Natural killer cell (primary cell): ENCODE results near the gene OTOF. TPM values are rescaled to one million over a fixed set of nuclear protein-coding genes. Genes with fewer than 3 reads are reported as not detected.

Source experiments
- ATAC-seq, 3 donors: fragments of 150-1000 bp in 2 of 3; fragments of 200-7000 bp in 1 of 3; cut with Tn5 transposase; 1 replicate in 1 of 3; 2 replicates in 2 of 3; pipeline ENCODE4 v1.10.0; 2021; ENCODE audit warnings: mild to moderate bottlenecking in 2 of 3, moderate library complexity in 2 of 3
- DNase-seq, 2 donors: peaks; one replicate each; pipeline versions ENCODE4 v3.0.0 to v3.0.0-alpha.2; 2013 to 2021; ENCODE audit warnings: mixed read lengths in 1 of 2
- H3K27ac ChIP-seq: one replicate; pipeline ENCODE4 v1.5.1; 2013; ENCODE audit warnings: mild to moderate bottlenecking, low read length
- H3K27me3 ChIP-seq: one replicate; pipeline ENCODE4 v1.6.1; 2013; ENCODE audit warnings: low read length; ENCODE audit not compliant: control insufficient read depth, insufficient read depth
- H3K36me3 ChIP-seq: one replicate; pipeline ENCODE4 v1.6.1; 2013; ENCODE audit warnings: low read length; ENCODE audit not compliant: control insufficient read depth, insufficient read depth
- H3K4me1 ChIP-seq: one replicate; pipeline ENCODE4 v1.6.1; 2013; ENCODE audit warnings: low read length; ENCODE audit not compliant: control insufficient read depth, insufficient read depth
- H3K4me3 ChIP-seq: one replicate; pipeline ENCODE4 v1.5.1; 2013; ENCODE audit warnings: low read length
- H3K9me3 ChIP-seq: one replicate; pipeline ENCODE4 v1.6.1; 2013; ENCODE audit warnings: low read length; ENCODE audit not compliant: control insufficient read depth, insufficient read depth
- H3K27ac Mint-ChIP-seq, 2 donors: one replicate each; pipeline ENCODE4 v1.8.0; 2022; ENCODE audit warnings: mild to moderate bottlenecking in 2 of 2, mixed read lengths in 2 of 2, moderate library complexity in 1 of 2
- H3K27me3 Mint-ChIP-seq, 2 donors: one replicate each; pipeline ENCODE4 v1.8.0; 2022; ENCODE audit warnings: low read depth in 2 of 2, mixed read lengths in 2 of 2
- H3K36me3 Mint-ChIP-seq: one replicate; pipeline ENCODE4 v1.8.0; 2022; ENCODE audit warnings: mixed read lengths
- H3K4me1 Mint-ChIP-seq, 2 donors: one replicate each; pipeline ENCODE4 v1.8.0; 2022; ENCODE audit warnings: mixed read lengths in 2 of 2
- H3K4me3 Mint-ChIP-seq: one replicate; pipeline ENCODE4 v1.8.0; 2022; ENCODE audit warnings: mild to moderate bottlenecking, moderate library complexity, mixed read lengths
- H3K9me3 Mint-ChIP-seq, 2 donors: one replicate each; pipeline ENCODE4 v1.8.0; 2022; ENCODE audit warnings: mixed read lengths in 2 of 2
- WGBS: methylation state at CpG from one replicate; pipeline ENCODE4 v1.1.7; 2013; ENCODE audit warnings: missing lambda C conversion rate; ENCODE audit not compliant: insufficient coverage; 5-methylcytosine and 5-hydroxymethylcytosine counted together
- intact Hi-C: fragments of 100-400 bp; cut with micrococcal nuclease; formaldehyde crosslinking; loops from one replicate; pipeline ENCODE4 v1.14.2; 2022
- total RNA-seq, 4 donors: library from RNA; stranded (reverse); fragments of 120-200 nt in 1 of 4; gene quantifications; one replicate each; pipeline versions ENCODE4 v1.2.3 to v1.2.4, GENCODE V29; 2013 to 2022
- TF ChIP-seq, protein P1 (sequence below): fragments of 200-600 bp; IDR thresholded peaks from one replicate; pipeline ENCODE4 v1.8.0; 2022; ENCODE audit warnings: antibody characterized with exemption

Gene OTOF
- total RNA-seq, 3 donors from 2014 or later (not counting 1 experiment from before 2014, with no cell fraction given) = 0.66 to 3.7 (median 1.4) TPM

DNA sequence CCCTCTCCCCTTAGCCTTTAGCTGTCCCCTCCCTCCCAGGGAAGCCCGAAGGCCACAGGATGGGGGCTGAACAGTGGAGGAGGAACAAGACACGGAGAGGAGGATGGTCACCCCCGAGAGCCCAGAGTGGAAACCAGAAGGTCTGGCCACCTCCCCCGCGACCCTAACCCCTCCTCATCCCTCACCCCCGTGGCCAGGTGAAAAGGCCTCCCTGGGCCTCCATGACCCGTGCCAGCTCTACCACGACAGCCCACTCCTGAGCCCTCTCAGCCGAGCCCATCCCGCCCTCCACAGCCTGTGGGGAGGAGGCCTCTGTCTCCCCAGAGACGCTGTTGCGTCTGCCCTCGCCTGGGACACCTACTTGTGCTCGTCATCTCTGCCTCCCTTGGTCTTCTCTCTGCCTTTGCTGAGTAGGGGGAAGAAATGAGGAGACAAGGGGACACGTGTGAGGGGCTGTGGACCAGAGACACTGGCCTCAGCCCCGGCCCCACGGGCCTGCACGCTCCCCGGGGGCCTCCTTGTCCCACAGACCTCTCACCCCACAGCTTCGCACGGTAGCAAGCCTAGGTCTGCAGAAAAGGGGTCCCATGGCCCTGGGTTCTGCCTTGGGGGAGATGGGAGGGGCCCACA is 32.5 kb upstream of the OTOF start:
- no peaks in the 10 kb centered on the region for H3K9me3 ChIP-seq
- WGBS = 79% methylated on average over 17 of the region's 21 CpGs
- intact Hi-C loops = no loop called here
- H3K4me1 ChIP-seq = no peaks in the 10 kb centered on the region
- no peak overlapping the region for H3K4me3 ChIP-seq
- no peaks in the 10 kb centered on the region for H3K36me3 ChIP-seq
- H3K4me3 Mint-ChIP-seq = no peak overlapping the region
- H3K36me3 Mint-ChIP-seq = no peaks in the 10 kb centered on the region
- no peak overlapping the region for H3K27ac Mint-ChIP-seq
- H3K27me3 ChIP-seq = no peaks in the 10 kb centered on the region
- TF ChIP-seq, protein P1, sequence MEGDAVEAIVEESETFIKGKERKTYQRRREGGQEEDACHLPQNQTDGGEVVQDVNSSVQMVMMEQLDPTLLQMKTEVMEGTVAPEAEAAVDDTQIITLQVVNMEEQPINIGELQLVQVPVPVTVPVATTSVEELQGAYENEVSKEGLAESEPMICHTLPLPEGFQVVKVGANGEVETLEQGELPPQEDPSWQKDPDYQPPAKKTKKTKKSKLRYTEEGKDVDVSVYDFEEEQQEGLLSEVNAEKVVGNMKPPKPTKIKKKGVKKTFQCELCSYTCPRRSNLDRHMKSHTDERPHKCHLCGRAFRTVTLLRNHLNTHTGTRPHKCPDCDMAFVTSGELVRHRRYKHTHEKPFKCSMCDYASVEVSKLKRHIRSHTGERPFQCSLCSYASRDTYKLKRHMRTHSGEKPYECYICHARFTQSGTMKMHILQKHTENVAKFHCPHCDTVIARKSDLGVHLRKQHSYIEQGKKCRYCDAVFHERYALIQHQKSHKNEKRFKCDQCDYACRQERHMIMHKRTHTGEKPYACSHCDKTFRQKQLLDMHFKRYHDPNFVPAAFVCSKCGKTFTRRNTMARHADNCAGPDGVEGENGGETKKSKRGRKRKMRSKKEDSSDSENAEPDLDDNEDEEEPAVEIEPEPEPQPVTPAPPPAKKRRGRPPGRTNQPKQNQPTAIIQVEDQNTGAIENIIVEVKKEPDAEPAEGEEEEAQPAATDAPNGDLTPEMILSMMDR = no peak
- no peaks in the 10 kb centered on the region for H3K9me3 Mint-ChIP-seq
- no peak overlapping the region for H3K27ac ChIP-seq
- no peak for ATAC-seq
- H3K27me3 Mint-ChIP-seq = peaks cover 0 to 2% of the 10 kb centered on the region in 2 donors
- no peak for DNase-seq
- H3K4me1 Mint-ChIP-seq = no peaks in the 10 kb centered on the region

GRCh38 chr2:26509141-26509540 is 31.2 kb upstream of the OTOF start:
- H3K9me3 Mint-ChIP-seq = no peaks in the 10 kb centered on the region
- no peak overlapping the region for H3K27ac Mint-ChIP-seq
- Histone ChIP-seq H3K4me1 (no peaks in the 10 kb centered on the region), H3K36me3 (no peaks in the 10 kb centered on the region), H3K27ac (no peak overlapping the region), H3K9me3 (no peaks in the 10 kb centered on the region), H3K27me3 (no peaks in the 10 kb centered on the region), H3K4me3 (no peak overlapping the region)
- H3K4me3 Mint-ChIP-seq = no peak overlapping the region
- intact Hi-C loops = no loop called here
- 90% methylated on average over 6 of the region's 6 CpGs for WGBS
- DNase-seq = no peak
- no peak for ATAC-seq
- H3K27me3 Mint-ChIP-seq = peaks cover 0 to 7% of the 10 kb centered on the region in 2 donors
- H3K4me1 Mint-ChIP-seq = no peaks in the 10 kb centered on the region
- TF ChIP-seq, protein P1 = no peak
- H3K36me3 Mint-ChIP-seq = no peaks in the 10 kb centered on the region

DNA sequence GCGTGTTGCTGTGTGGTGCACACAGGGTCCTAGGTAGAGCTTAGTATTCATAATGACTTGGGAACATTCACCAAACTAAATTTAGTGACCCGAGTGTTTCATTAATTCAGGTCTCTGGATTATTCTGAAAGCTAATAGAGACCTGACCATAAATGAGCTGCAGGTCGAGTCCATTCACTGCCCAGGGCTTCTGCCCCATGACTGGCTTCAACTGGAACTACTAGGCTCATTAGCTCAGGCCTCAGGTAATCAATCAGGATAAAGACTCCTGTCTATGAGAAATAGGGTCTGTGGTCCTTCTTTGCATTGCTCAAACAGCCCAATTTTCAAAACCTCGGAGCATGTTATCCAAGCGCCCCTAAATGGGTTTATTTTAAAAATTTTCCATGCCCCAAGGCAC is 30.0 kb upstream of the OTOF start:
- H3K36me3 Mint-ChIP-seq = no peaks in the 10 kb centered on the region

More for the DNA sequence above, 30.0 kb upstream of the OTOF start:
- ATAC-seq (no peak), DNase-seq (no peak)
- Histone ChIP-seq H3K27me3 (no peaks in the 10 kb centered on the region), H3K27ac (no peak overlapping the region), H3K36me3 (no peaks in the 10 kb centered on the region), H3K9me3 (no peaks in the 10 kb centered on the region), H3K4me3 (no peak overlapping the region), H3K4me1 (peaks cover 10% of the 10 kb centered on the region)
- H3K4me1 Mint-ChIP-seq = peaks cover 0 to 10% of the 10 kb centered on the region in 2 donors
- TF ChIP-seq, protein P1 = no peak
- 84% methylated on average over 5 of the region's 5 CpGs for WGBS
- peaks cover 0 to 13% of the 10 kb centered on the region in 2 donors for H3K27me3 Mint-ChIP-seq
- H3K4me3 Mint-ChIP-seq = no peak overlapping the region
- no peaks in the 10 kb centered on the region for H3K9me3 Mint-ChIP-seq
- intact Hi-C loops = no loop called here
- H3K27ac Mint-ChIP-seq = no peak overlapping the region
